HCT116 (cell line): ENCODE measurements around the gene SUGCT. TPM values are rescaled to one million over a fixed set of nuclear protein-coding genes. Genes with fewer than 3 reads are reported as not detected.

ENCODE experiments used
- ATAC-seq: fragments of 200-7000 bp; cut with Tn5 transposase; 2 replicates; pipeline ENCODE4 v1.9.1; 2020; ENCODE audit warnings: mild to moderate bottlenecking, moderate library complexity
- BruUV-seq: library from RNA; stranded (reverse); fragments of 400-500 nt; replicated peaks from 2 replicates; lab custom pipeline; 2021; lab: Mats Ljungman, UMichigan
- CTCF ChIA-PET: fragments of 300-600 bp; sonication (Branson Sonifier 250); formaldehyde crosslinking; loops from one replicate; lab custom pipeline; 2021; ENCODE audit warnings: antibody characterized with exemption; lab: Charles Lee
- POLR2A ChIA-PET: fragments of 300-600, 350-600 bp; sonication (Branson Sonifier 250); formaldehyde crosslinking; loops from one replicate; lab custom pipeline; 2021; ENCODE audit warnings: antibody characterized with exemption; lab: Charles Lee
- RAD21 ChIA-PET, 2 experiments: fragments of 300-600 bp; sonication (Branson Sonifier 250); formaldehyde crosslinking; loops; one replicate each; lab custom pipeline; 2023; ENCODE audit warnings: low total read pairs in 2 of 2; ENCODE audit not compliant: uncharacterized antibody in 2 of 2, unreplicated experiment in 2 of 2, low non-redundant PET in 1 of 2; lab: Charles Lee
- DNase-seq: peaks from one replicate; pipeline ENCODE4 v3.0.0-alpha.2; 2010; ENCODE audit warnings: low read depth, low spot score
- H2AFZ ChIP-seq: fragments of 200-600 bp; shearing (Covaris generic), sonication (generic); 2 replicates; pipeline ENCODE4 v1.6.1; 2017; ENCODE audit warnings: low read depth, mixed run types, mixed read lengths, antibody characterized with exemption, low read length; ENCODE audit not compliant: poor library complexity, severe bottlenecking
- H3K27ac ChIP-seq: 2 replicates; pipeline ENCODE4 v1.5.1; 2012; ENCODE audit warnings: low read depth, low read length
- H3K27me3 ChIP-seq: fragments of 200-600 bp; sonication (generic); 2 replicates; pipeline ENCODE4 v1.6.1; 2016; ENCODE audit warnings: mixed run types, low read length, mixed read lengths; ENCODE audit not compliant: insufficient read depth
- H3K36me3 ChIP-seq, 2 experiments: fragments of 200-500 bp in 1 of 2; fragments of 200-600 bp in 1 of 2; sonication (Bioruptor generic) in 1 of 2; sonication (generic) in 1 of 2; 2 replicates each; pipeline versions ENCODE4 v1.5.1 to v1.6.1; 2014 to 2016; ENCODE audit warnings: low read length in 2 of 2, inconsistent platforms in 1 of 2, mixed read lengths in 1 of 2, mixed run types in 1 of 2; ENCODE audit not compliant: insufficient read depth in 2 of 2, control insufficient read depth in 1 of 2
- H3K4me1 ChIP-seq, 2 experiments: fragments of 200-600 bp in 1 of 2; sonication (generic) in 1 of 2; 2 replicates each; pipeline versions ENCODE4 v1.5.1 to v1.6.1; 2012 to 2017; ENCODE audit warnings: low read length in 2 of 2, inconsistent platforms in 1 of 2, mild to moderate bottlenecking in 1 of 2, mixed read lengths in 1 of 2, mixed run types in 1 of 2, moderate library complexity in 1 of 2; ENCODE audit not compliant: insufficient read depth in 2 of 2, control insufficient read depth in 1 of 2
- H3K4me2 ChIP-seq: fragments of 200-600 bp; sonication (generic); 2 replicates; pipeline ENCODE4 v1.6.1; 2017; ENCODE audit warnings: mixed run types, low read length, mixed read lengths
- H3K4me3 ChIP-seq, 2 experiments: fragments of 200-600 bp in 1 of 2; sonication (generic) in 1 of 2; replicated peaks in 1 of 2; 2 replicates each; pipeline ENCODE4 v1.5.1; 2011 to 2016; ENCODE audit warnings: low read length in 2 of 2, control low read depth in 1 of 2, low read depth in 1 of 2, mild to moderate bottlenecking in 1 of 2, mixed read lengths in 1 of 2, mixed run types in 1 of 2
- H3K79me2 ChIP-seq: fragments of 200-600 bp; sonication (generic); 2 replicates; pipeline ENCODE4 v1.6.1; 2017; ENCODE audit warnings: mild to moderate bottlenecking, mixed run types, low read length, moderate library complexity, mixed read lengths; ENCODE audit not compliant: insufficient read depth
- H3K9ac ChIP-seq: fragments of 200-600 bp; sonication (generic); 2 replicates; pipeline ENCODE4 v1.6.1; 2016; ENCODE audit warnings: low read length, mixed read lengths
- H3K9me2 ChIP-seq: fragments of 200-600 bp; sonication (generic), shearing (Covaris generic); 2 replicates; pipeline ENCODE4 v1.6.1; 2017; ENCODE audit warnings: mixed run types, mild to moderate bottlenecking, moderate library complexity; ENCODE audit not compliant: insufficient read depth
- H3K9me3 ChIP-seq, 2 experiments: fragments of 200-500 bp in 1 of 2; fragments of 200-600 bp in 1 of 2; sonication (Bioruptor generic) in 1 of 2; sonication (generic) in 1 of 2; 2 replicates each; pipeline ENCODE4 v1.6.1; 2014 to 2017; ENCODE audit warnings: low read length in 2 of 2, mixed read lengths in 2 of 2, inconsistent platforms in 1 of 2, low read depth in 1 of 2, mild to moderate bottlenecking in 1 of 2, mixed run types in 1 of 2, moderate library complexity in 1 of 2; ENCODE audit not compliant: control insufficient read depth in 1 of 2, insufficient read depth in 1 of 2
- H4K20me1 ChIP-seq: fragments of 200-600 bp; sonication (generic), shearing (Covaris generic); 2 replicates; pipeline ENCODE4 v1.6.1; 2017; ENCODE audit warnings: mixed run types, mild to moderate bottlenecking, moderate library complexity; ENCODE audit not compliant: insufficient read depth
- CBX3 ChIP-seq: IDR thresholded peaks from 2 replicates; pipeline ENCODE4 v1.6.1; 2012; ENCODE audit warnings: low read depth
- CTCF ChIP-seq, 3 experiments: fragments of 200-600 bp in 1 of 3; sonication (generic) in 1 of 3; IDR thresholded peaks in 2 of 3; conservative IDR thresholded peaks in 1 of 3; 2 replicates each; pipeline ENCODE4 v1.5.1; 2012 to 2017; ENCODE audit warnings: low read depth in 2 of 3, low read length in 2 of 3, antibody characterized with exemption in 1 of 3, borderline replicate concordance in 1 of 3, control low read depth in 1 of 3, mild to moderate bottlenecking in 1 of 3, mixed read lengths in 1 of 3, mixed run types in 1 of 3, moderate library complexity in 1 of 3; ENCODE audit not compliant: insufficient read depth in 1 of 3
- EZH2 ChIP-seq: fragments of 200-600 bp; sonication (generic); IDR thresholded peaks from 2 replicates; pipeline ENCODE4 v1.6.1; 2017; ENCODE audit warnings: antibody characterized with exemption, mixed run types
- EZH2phosphoT487 ChIP-seq: fragments of 200-600 bp; IDR thresholded peaks from 2 replicates; pipeline ENCODE4 v1.6.1; 2018; ENCODE audit warnings: antibody characterized with exemption, borderline replicate concordance
- ZNF274 ChIP-seq: fragments of 200-500 bp; sonication (Bioruptor generic); IDR thresholded peaks from 2 replicates; pipeline ENCODE4 v1.6.1; 2014; ENCODE audit warnings: mild to moderate bottlenecking, low read depth, low read length, inconsistent platforms
- intact Hi-C: fragments of 100-400 bp; cut with micrococcal nuclease; formaldehyde crosslinking; loops from 2 replicates; pipeline ENCODE4 v1.10.0; 2022
- total RNA-seq: library from RNA; stranded (reverse); gene quantifications from one replicate; pipeline ENCODE4 v1.2.1, GENCODE V29; 2021; ENCODE audit not compliant: unreplicated experiment
- TF ChIP-seq, protein P1 (sequence below): IDR thresholded peaks from 2 replicates; pipeline ENCODE4 v1.6.1; 2012
- TF ChIP-seq, protein P2 (sequence below): IDR thresholded peaks from 2 replicates; pipeline ENCODE4 v1.6.1; 2011; ENCODE audit warnings: mild to moderate bottlenecking, low read length, moderate library complexity; ENCODE audit not compliant: insufficient replicate concordance; ENCODE audit errors: extremely low read depth

SUGCT gene
- total RNA-seq, 1 experiment from 2014 or later = 4.4 TPM

DNA sequence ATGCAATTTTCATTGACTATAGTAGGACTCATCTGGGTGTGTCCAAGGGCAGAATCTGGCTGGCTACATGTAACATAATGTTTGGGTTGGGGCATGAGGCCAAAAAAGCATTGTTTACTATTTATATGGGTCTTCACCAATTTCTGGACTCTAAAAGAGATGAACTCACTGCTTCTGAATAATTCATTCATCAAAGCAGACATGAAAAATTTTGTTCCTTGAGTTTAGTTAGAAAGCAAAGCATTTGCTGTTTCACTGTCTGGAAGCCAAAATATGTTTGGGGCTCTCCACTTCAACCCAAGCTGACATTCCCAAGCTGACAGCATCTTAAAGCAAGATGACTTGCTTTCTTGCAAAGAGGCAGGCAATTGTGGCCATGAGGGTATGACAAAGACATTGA is 670.6 kb downstream of the SUGCT start:
- H3K27me3 ChIP-seq = no peaks in the 10 kb centered on the region
- no peak for TF ChIP-seq EZH2phosphoT487
- TF ChIP-seq EZH2 = no peak
- no peak for TF ChIP-seq CTCF (IDR thresholded peaks at IDR 0.05 in 2 of 3, conservative IDR thresholded peaks at IDR 0.05 in 1 of 3; ENCODE audit: borderline replicate concordance in 1 of 3, insufficient read depth in 1 of 3, low read depth in 2 of 3, low read length in 2 of 3)
- TF ChIP-seq CBX3 = no peak
- TF ChIP-seq, protein P1, sequence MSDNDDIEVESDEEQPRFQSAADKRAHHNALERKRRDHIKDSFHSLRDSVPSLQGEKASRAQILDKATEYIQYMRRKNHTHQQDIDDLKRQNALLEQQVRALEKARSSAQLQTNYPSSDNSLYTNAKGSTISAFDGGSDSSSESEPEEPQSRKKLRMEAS = no peak
- no peak for TF ChIP-seq ZNF274
- TF ChIP-seq, protein P2, sequence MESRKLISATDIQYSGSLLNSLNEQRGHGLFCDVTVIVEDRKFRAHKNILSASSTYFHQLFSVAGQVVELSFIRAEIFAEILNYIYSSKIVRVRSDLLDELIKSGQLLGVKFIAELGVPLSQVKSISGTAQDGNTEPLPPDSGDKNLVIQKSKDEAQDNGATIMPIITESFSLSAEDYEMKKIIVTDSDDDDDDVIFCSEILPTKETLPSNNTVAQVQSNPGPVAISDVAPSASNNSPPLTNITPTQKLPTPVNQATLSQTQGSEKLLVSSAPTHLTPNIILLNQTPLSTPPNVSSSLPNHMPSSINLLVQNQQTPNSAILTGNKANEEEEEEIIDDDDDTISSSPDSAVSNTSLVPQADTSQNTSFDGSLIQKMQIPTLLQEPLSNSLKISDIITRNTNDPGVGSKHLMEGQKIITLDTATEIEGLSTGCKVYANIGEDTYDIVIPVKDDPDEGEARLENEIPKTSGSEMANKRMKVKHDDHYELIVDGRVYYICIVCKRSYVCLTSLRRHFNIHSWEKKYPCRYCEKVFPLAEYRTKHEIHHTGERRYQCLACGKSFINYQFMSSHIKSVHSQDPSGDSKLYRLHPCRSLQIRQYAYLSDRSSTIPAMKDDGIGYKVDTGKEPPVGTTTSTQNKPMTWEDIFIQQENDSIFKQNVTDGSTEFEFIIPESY = no peak
- TF ChIP-seq, all 23 proteins: peak for 0
- Histone ChIP-seq H3K4me3 (no peak overlapping the region), H3K27ac (no peak overlapping the region), H3K9me3 (no peaks in the 10 kb centered on the region), H3K36me3 (no peaks in the 10 kb centered on the region), H3K9me2 (no peaks in the 10 kb centered on the region), H4K20me1 (no peaks in the 10 kb centered on the region), H2AFZ (no peak overlapping the region), H3K4me2 (no peak overlapping the region), H3K79me2 (no peaks in the 10 kb centered on the region), H3K9ac (no peak overlapping the region), H3K4me1 (no peaks in the 10 kb centered on the region)
- ChIA-PET RAD21 (no interaction called here), POLR2A (no interaction called here), CTCF (no interaction called here)
- DNase-seq (no peak), ATAC-seq (no peak)
- intact Hi-C loops = no loop called here
- no TSS peak for BruUV-seq
